Endothelial cell of umbilical vein (primary cell): ENCODE measurements around the gene RTBDN. TPM values are rescaled to one million over a fixed set of nuclear protein-coding genes. Genes with fewer than 3 reads are reported as not detected.

Source experiments
- BruUV-seq: library from RNA; stranded (reverse); fragments of 400-500 nt; replicated peaks from 2 replicates; lab custom pipeline; 2021; lab: Mats Ljungman, UMichigan
- CTCF ChIA-PET: fragments of 300-600, 350-600 bp; sonication (Branson Sonifier 250); formaldehyde crosslinking; loops from one replicate; lab custom pipeline; 2021; ENCODE audit warnings: antibody characterized with exemption, inconsistent platforms; lab: Charles Lee
- POLR2A ChIA-PET: fragments of 300-600, 350-600 bp; sonication (Branson Sonifier 250); formaldehyde crosslinking; loops from one replicate; lab custom pipeline; 2021; ENCODE audit warnings: antibody characterized with exemption, inconsistent platforms; lab: Charles Lee
- DNase-seq: peaks from one replicate; pipeline ENCODE4 v3.0.0-alpha.2; 2011; ENCODE audit warnings: low read depth, low spot score
- FAIRE-seq: peaks from 2 replicates; lab custom pipeline; 2011; peaks lifted over from hg19 to GRCh38; lab: Jason Lieb, UNC
- H2AFZ ChIP-seq: 2 replicates; pipeline ENCODE4 v1.6.0; 2012; ENCODE audit warnings: low read depth, low read length, control low read depth, inconsistent platforms
- H3K27ac ChIP-seq: 2 replicates; pipeline ENCODE4 v1.5.1; 2011; ENCODE audit warnings: low read depth, mild to moderate bottlenecking, control low read depth, low read length, moderate library complexity; ENCODE audit not compliant: insufficient read depth
- H3K27me3 ChIP-seq, 2 experiments: 2 replicates each; pipeline versions ENCODE4 v1.6.0 to v1.6.1; 2011; ENCODE audit warnings: low read length in 2 of 2, mixed read lengths in 1 of 2; ENCODE audit not compliant: control insufficient read depth in 2 of 2, insufficient read depth in 2 of 2
- H3K36me3 ChIP-seq, 2 experiments: 2 replicates in 1 of 2; 3 replicates in 1 of 2; pipeline ENCODE4 v1.5.1; 2011; ENCODE audit warnings: low read length in 2 of 2, mild to moderate bottlenecking in 1 of 2, moderate library complexity in 1 of 2; ENCODE audit not compliant: control insufficient read depth in 2 of 2, insufficient read depth in 2 of 2; ENCODE audit errors: extremely low read depth in 1 of 2
- H3K4me1 ChIP-seq: 3 replicates; pipeline ENCODE4 v1.5.1; 2011; ENCODE audit warnings: mild to moderate bottlenecking, low read length; ENCODE audit not compliant: control insufficient read depth, insufficient read depth; ENCODE audit errors: extremely low read depth
- H3K4me2 ChIP-seq: 2 replicates; pipeline ENCODE4 v1.6.1; 2011; ENCODE audit warnings: low read length, control low read depth, mixed read lengths; ENCODE audit not compliant: insufficient read depth
- H3K4me3 ChIP-seq, 3 experiments: fragments of 200-600 bp in 1 of 3; sonication (generic), shearing (Covaris generic) in 1 of 3; replicated peaks in 1 of 3; 2 replicates each; pipeline ENCODE4 v1.5.1; 2011 to 2016; ENCODE audit warnings: control low read depth in 3 of 3, low read length in 3 of 3, mild to moderate bottlenecking in 2 of 3, inconsistent platforms in 1 of 3, low read depth in 1 of 3, moderate library complexity in 1 of 3; ENCODE audit not compliant: insufficient read depth in 1 of 3
- H3K79me2 ChIP-seq: 2 replicates; pipeline ENCODE4 v1.6.0; 2012; ENCODE audit warnings: low read length, inconsistent platforms; ENCODE audit not compliant: control insufficient read depth, insufficient read depth
- H3K9ac ChIP-seq: replicated peaks from 2 replicates; pipeline ENCODE3; 2011; ENCODE audit warnings: low read length, control low read depth; ENCODE audit not compliant: insufficient read depth; ENCODE audit errors: extremely low read depth
- H3K9me1 ChIP-seq: replicated peaks from 3 replicates; pipeline ENCODE4 v1.6.0; 2011; ENCODE audit warnings: mild to moderate bottlenecking, low read length; ENCODE audit not compliant: control insufficient read depth, insufficient read depth; ENCODE audit errors: extremely low read depth
- H3K9me3 ChIP-seq: replicated peaks from 2 replicates; pipeline ENCODE4 v1.5.1; 2012; ENCODE audit warnings: low read length, inconsistent platforms; ENCODE audit not compliant: control insufficient read depth, insufficient read depth
- H4K20me1 ChIP-seq: replicated peaks from 2 replicates; pipeline ENCODE3; 2011; ENCODE audit warnings: mild to moderate bottlenecking, low read length; ENCODE audit not compliant: control insufficient read depth, insufficient read depth; ENCODE audit errors: extremely low read depth
- CTCF ChIP-seq, 2 donors: IDR thresholded peaks; 1 replicate in 1 of 2; 2 replicates in 1 of 2; pipeline ENCODE4 v1.5.1; 2011; ENCODE audit warnings: low read length in 2 of 2, mild to moderate bottlenecking in 2 of 2, moderate library complexity in 2 of 2, control low read depth in 1 of 2, inconsistent platforms in 1 of 2, low read depth in 1 of 2; ENCODE audit not compliant: insufficient read depth in 1 of 2; ENCODE audit errors: extremely low read depth in 1 of 2
- EZH2 ChIP-seq: IDR thresholded peaks from 2 replicates; pipeline ENCODE4 v1.6.1; 2012; ENCODE audit warnings: borderline replicate concordance, low read depth, mild to moderate bottlenecking, moderate library complexity, low read length, inconsistent platforms; ENCODE audit not compliant: severe bottlenecking
- FOS ChIP-seq: IDR thresholded peaks from 2 replicates; pipeline ENCODE4 v1.6.1; 2011; ENCODE audit warnings: mild to moderate bottlenecking, low read length, moderate library complexity, borderline replicate concordance; ENCODE audit not compliant: insufficient read depth
- GATA2 ChIP-seq: IDR thresholded peaks from 2 replicates; pipeline ENCODE4 v1.7.0; 2011; ENCODE audit warnings: low read depth, mild to moderate bottlenecking, moderate library complexity, mixed read lengths, low read length; ENCODE audit not compliant: insufficient read length, insufficient read depth
- JUN ChIP-seq: IDR thresholded peaks from 2 replicates; pipeline ENCODE4 v1.6.1; 2011; ENCODE audit warnings: borderline replicate concordance, low read depth; ENCODE audit not compliant: insufficient read length, insufficient read depth
- MAX ChIP-seq: IDR thresholded peaks from 2 replicates; pipeline ENCODE4 v1.6.1; 2011; ENCODE audit not compliant: insufficient read depth, insufficient read length
- MYC ChIP-seq: IDR thresholded peaks from one replicate; pipeline ENCODE4 v1.6.1; 2011; ENCODE audit warnings: mild to moderate bottlenecking, low read depth, low read length
- POLR2A ChIP-seq: IDR thresholded peaks from 2 replicates; pipeline ENCODE4 v1.6.1; 2012; ENCODE audit warnings: low read depth, mild to moderate bottlenecking, control low read depth, low read length
- POLR2AphosphoS5 ChIP-seq: IDR thresholded peaks from 2 replicates; pipeline ENCODE4 v1.6.1; 2012; ENCODE audit warnings: low read depth, mild to moderate bottlenecking, control low read depth, low read length, moderate library complexity; ENCODE audit not compliant: insufficient read depth
- dilution Hi-C: fragments of 300-500 bp; cut with MboI; formaldehyde crosslinking; loops from one replicate; pipeline ENCODE4 v1.15.0; 2019; ENCODE audit warnings: low sequenced_read_pairs; ENCODE audit not compliant: extremely low pct_ligation_motif_present
- intact Hi-C: fragments of 100-400 bp; cut with micrococcal nuclease; formaldehyde crosslinking; loops from one replicate; pipeline ENCODE4 v1.10.0; 2022
- polyA plus RNA-seq, 4 experiments: library from polyadenylated mRNA; depleted of rRNA in 3 of 4; stranded (reverse) in 3 of 4; unstranded in 1 of 4; fragments of >200 nt; gene quantifications; 2 replicates each; pipeline versions ENCODE4 v1.2.1 to v1.2.3, GENCODE V29; 2011 to 2012; ENCODE audit warnings: missing spikeins in 1 of 4
- total RNA-seq: library from RNA; stranded (reverse); gene quantifications from 2 replicates; pipeline ENCODE4 v1.2.3, GENCODE V29; 2021

RTBDN gene
- total and polyA plus RNA-seq, 2 donors (not counting 3 experiments of a cell fraction or from before 2014, with no cell fraction given) = not detected

- Histone ChIP-seq H3K27me3 (no peaks in the 10 kb centered on the region), H4K20me1 (no peaks in the 10 kb centered on the region), H3K36me3 (no peaks in the 10 kb centered on the region), H3K4me2 (peak overlapping the region; percentile 80), H2AFZ (peak overlapping the region; percentile 96), H3K9me3 (no peaks in the 10 kb centered on the region), H3K4me1 (peaks cover 2% of the 10 kb centered on the region), H3K27ac (no peak overlapping the region), H3K4me3 (peak overlapping the region in 2 of 3 experiments; percentile 7 to 30), H3K79me2 (no peaks in the 10 kb centered on the region), H3K9ac (no peak overlapping the region), H3K9me1 (no peaks in the 10 kb centered on the region)
- ChIA-PET POLR2A (no interaction called here), CTCF (no interaction called here)
- dilution Hi-C loops (no loop called here), intact Hi-C loops (no loop called here)
- FAIRE-seq (peak; percentile 81), DNase-seq (peak; percentile 73)
- BruUV-seq = no TSS peak
- TF ChIP-seq MYC (no peak), MAX (no peak), EZH2 (no peak), POLR2AphosphoS5 (no peak), JUN (no peak), GATA2 (no peak), POLR2A (no peak), CTCF (IDR thresholded peaks at IDR 0.05; ENCODE audit: extremely low read depth in 1 of 2, insufficient read depth in 1 of 2, low read depth in 1 of 2, low read length in 2 of 2) (no peak), FOS (no peak)
These were observed 33.0 kb upstream of the RTBDN start for GRCh38 chr19:12867120-12868099.
